GM12801 (cell line): Measurements from ENCODE around the gene CACNA1D.

Experiments
- CTCF ChIP-seq: IDR thresholded peaks from one replicate; pipeline ENCODE4 v1.5.1; 2011; ENCODE audit warnings: control low read depth; ENCODE audit not compliant: insufficient read length; ENCODE audit errors: extremely low read depth

The CACNA1D gene

GRCh38 chr3:53713626-53714025 is 219.2 kb downstream of the CACNA1D start:
- TF ChIP-seq CTCF, result no peak

DNA sequence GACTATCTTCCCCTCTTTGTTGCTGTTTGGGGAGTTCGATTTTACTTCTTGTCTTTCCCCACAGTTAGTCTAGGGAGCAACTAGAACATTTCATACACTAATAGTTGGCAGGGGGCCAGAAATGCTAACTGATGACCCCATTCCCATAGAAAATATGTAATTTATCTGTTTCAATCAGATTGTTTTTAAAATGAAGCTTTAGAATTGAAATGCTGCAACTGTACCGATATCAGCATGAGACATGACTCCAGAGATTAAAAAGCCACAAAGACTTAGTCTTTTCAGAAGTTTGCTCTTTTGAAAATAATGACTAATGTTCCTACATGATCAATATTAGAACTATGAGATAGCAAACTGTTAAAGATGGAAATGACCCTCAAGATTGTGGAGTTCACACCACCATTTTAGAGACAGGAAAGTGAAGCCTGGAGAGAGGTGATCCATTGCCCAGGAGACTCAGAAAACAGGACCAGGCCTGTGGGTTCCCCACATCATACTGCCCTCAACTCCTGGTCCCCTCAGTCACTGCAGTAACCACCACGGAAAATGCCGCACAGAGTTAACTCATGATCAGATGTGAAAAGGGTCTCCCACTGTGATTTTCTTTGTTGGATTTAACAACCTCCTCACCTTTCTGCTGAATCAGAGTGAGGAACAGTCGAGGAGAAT is 221.5 kb downstream of the CACNA1D start:
- TF ChIP-seq CTCF, result no peak

DNA sequence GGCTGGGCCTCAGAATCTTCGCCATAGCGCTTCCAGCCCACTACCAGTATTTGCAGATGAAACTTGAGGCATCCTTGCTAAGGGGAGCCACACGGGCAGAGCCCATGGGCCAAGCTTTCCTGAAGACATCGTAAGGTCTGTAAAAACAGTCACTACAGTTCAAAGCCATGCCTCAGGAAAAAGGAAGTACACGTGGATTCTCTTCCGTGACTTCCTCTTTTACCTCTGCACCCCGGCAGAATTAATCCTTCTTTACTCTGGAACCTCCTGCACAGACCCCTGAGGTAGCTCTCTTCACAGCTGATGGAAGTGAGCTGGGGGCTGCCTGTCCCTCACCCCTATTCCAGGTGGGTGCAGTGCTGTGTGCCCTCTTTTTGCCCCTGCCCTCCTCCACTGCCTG is 222.6 kb downstream of the CACNA1D start:
- TF ChIP-seq CTCF, result no peak

GRCh38 chr3:53718462-53718861 is 224.1 kb downstream of the CACNA1D start:
- no peak for TF ChIP-seq CTCF

GRCh38 chr3:53719796-53720195 is 225.4 kb downstream of the CACNA1D start:
- TF ChIP-seq CTCF, result no peak

DNA sequence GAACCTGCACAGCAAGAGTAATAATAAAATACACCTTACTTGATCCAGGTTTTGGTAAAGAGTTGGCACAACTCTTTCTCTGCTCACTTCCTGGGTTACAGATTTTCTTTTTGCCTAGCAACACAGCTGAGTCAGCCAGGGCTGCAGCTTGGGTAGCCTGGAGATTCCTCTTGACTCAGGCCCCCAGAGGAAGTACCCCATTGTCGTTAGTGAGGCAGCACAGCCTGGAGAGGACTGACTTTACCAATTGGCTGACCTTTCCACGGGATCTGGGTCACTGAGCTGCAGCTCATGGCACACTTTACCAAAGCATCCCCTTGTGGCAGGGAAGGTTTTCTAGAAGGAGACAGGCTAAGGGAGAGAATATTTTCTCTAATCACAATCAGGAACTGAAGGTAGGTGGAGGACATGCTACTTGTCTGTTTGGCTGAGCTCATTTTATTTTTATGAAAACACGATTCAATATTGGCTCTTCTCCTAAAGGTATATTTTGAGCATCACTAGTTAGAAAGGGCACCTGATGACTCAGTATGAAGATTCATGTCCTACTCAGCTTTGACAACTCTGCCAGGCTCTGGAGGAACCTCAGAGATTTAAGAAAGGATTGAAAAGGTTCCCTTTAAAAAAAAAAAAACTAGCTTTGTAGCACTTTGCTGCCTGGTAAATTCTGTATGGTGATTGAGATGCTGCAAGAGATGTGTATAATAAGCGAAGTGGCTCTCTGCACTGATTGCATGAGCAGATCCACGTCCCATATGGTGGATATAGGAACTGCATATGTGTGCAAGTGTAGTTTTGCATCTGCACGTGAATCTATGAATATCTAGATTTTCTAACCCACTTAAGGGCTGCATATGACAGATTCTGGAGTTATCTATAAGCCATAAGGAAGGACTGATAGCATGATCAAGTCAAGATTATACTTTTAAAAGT is 227.0 kb downstream of the CACNA1D start:
- no peak for TF ChIP-seq CTCF

DNA sequence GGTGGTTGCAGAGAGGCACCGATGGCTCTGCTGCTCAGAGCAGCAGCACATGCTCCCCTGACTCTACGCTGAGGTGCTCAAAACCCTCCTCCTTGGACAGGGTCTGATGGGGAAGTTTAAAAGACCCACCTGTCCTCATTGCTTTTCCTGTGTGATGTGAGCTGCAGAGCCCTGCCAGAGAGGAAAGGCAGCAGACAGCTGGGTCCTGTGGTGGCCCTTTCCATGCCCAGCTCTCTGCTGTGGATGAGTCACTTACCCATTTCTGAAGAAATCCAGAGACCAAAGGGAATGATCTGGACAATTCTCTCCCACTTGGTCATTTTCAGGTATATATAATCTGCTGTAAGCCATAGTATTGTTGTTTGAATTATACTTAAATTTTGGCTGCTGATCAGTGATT is 230.2 kb downstream of the CACNA1D start:
- no peak for TF ChIP-seq CTCF
